Bronchial epithelial cell (primary cell): ENCODE data around the gene BCAR3. TPM values are rescaled to one million over a fixed set of nuclear protein-coding genes. Genes with fewer than 3 reads are reported as not detected.

Source experiments
- DNase-seq: peaks from one replicate; pipeline ENCODE4 v3.0.0-alpha.2; 2010; ENCODE audit warnings: low read depth
- FAIRE-seq: peaks from 2 replicates; lab custom pipeline; 2011; peaks lifted over from hg19 to GRCh38; lab: Jason Lieb, UNC
- H3K27me3 ChIP-seq: 2 replicates; pipeline ENCODE4 v1.5.1; 2011; ENCODE audit warnings: low read length; ENCODE audit not compliant: control insufficient read depth, insufficient read depth
- H3K36me3 ChIP-seq: 2 replicates; pipeline ENCODE4 v1.5.1; 2011; ENCODE audit warnings: low read length; ENCODE audit not compliant: control insufficient read depth, insufficient read depth
- H3K4me3 ChIP-seq: 2 replicates; pipeline ENCODE4 v1.5.1; 2011; ENCODE audit warnings: mild to moderate bottlenecking, low read depth, low read length, control low read depth
- total RNA-seq: library from RNA; depleted of rRNA; stranded (reverse); fragments of >200 nt; gene quantifications from 2 replicates; pipeline ENCODE4 v1.2.1, GENCODE V29; 2014
- TF ChIP-seq, protein P1 (sequence below): IDR thresholded peaks from 2 replicates; pipeline ENCODE4 v1.5.1; 2011; ENCODE audit warnings: mild to moderate bottlenecking, moderate library complexity, low read length, control low read depth, inconsistent platforms; ENCODE audit not compliant: insufficient read depth, severe bottlenecking

The BCAR3 gene
- total RNA-seq, 1 donor from 2014 or later: 69.5 TPM

DNA sequence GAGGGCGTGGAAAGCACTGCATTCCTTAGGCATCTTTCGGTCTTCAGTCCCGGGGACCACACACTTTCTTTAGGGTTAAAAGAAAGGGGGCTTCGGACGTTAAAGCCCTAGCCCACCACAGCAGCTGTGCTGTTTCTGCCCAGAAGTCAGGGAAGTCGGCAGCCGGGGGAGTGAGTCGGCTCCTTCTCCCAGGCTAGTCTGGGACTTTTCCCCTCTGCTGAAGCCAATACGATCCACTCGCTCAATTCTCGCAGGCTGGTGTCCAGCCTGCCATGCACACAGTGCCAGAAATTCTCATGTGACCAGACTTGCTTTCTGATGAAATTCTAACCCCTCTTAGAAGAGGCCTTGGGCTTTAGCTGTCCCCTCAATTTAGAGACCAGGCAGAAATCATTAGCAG lies 67.7 kb downstream of the BCAR3 start:
- TF ChIP-seq, protein P1, sequence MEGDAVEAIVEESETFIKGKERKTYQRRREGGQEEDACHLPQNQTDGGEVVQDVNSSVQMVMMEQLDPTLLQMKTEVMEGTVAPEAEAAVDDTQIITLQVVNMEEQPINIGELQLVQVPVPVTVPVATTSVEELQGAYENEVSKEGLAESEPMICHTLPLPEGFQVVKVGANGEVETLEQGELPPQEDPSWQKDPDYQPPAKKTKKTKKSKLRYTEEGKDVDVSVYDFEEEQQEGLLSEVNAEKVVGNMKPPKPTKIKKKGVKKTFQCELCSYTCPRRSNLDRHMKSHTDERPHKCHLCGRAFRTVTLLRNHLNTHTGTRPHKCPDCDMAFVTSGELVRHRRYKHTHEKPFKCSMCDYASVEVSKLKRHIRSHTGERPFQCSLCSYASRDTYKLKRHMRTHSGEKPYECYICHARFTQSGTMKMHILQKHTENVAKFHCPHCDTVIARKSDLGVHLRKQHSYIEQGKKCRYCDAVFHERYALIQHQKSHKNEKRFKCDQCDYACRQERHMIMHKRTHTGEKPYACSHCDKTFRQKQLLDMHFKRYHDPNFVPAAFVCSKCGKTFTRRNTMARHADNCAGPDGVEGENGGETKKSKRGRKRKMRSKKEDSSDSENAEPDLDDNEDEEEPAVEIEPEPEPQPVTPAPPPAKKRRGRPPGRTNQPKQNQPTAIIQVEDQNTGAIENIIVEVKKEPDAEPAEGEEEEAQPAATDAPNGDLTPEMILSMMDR: no peak
- no peak for DNase-seq
- H3K4me3 ChIP-seq: no peak overlapping the region
- no peaks in the 10 kb centered on the region for H3K27me3 ChIP-seq
- H3K36me3 ChIP-seq: no peaks in the 10 kb centered on the region
- FAIRE-seq: no peak

DNA sequence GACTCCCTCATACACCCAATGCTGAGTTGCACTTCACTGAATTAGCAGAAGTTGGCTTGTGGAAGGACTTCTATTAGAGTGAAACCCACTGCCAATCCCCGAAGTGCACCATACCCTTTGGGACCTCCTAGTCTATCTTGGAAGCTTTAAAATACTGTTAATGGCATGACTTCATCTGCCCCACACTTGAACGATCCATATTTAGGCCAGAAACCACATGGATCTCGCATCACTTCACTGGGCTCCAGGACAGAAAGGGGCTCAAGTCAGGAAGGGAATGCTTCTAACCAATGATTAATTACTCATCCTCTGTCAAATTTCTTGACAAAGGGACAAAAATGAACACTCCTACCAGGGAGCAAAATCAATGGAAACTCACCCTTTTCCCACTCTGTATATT lies 69.1 kb downstream of the BCAR3 start:
- no peaks in the 10 kb centered on the region for H3K36me3 ChIP-seq
- FAIRE-seq: no peak
- H3K4me3 ChIP-seq: no peak overlapping the region
- no peaks in the 10 kb centered on the region for H3K27me3 ChIP-seq
- no peak for DNase-seq
- TF ChIP-seq, protein P1: no peak

DNA sequence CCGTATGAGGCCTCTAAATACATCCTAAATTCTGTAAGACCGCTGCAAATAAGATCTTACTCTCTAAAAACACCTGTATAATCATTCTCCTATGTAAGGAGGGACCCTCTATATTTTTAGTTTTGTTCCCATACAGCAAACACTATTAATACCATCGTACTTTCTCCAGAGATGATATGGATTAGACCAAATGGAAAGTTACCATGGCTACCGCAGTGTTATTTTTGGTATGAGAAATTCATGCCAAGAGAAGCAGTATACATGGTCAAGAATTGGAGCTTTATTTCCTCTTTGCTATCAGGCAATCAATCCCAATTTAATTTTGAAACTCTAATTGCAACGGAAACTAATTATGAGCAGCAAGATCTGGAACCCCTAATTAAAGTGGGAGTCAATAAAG lies 70.0 kb downstream of the BCAR3 start:
- Histone ChIP-seq H3K4me3 (no peak overlapping the region), H3K27me3 (no peaks in the 10 kb centered on the region), H3K36me3 (no peaks in the 10 kb centered on the region)
- TF ChIP-seq, protein P1: no peak
- no peak for FAIRE-seq
- no peak for DNase-seq

DNA sequence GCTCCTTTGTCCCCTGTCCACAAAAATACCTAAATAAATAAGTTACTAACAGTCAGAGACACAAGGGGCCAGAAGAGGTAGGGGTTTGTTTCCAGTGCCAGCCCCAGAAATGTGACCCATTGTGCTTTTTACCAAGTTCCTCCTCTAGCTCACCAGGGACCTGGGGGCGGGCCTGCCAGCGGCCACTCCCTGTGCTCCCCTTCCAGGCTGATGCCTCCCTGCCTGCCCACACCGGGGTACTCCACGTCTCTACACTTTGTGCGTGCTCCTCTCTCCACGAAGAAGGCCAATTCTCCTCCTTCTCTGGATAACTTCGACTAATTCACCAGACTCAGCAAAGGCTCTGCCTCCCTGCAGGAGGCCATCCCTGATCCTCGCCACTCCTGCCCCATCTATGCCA lies 72.1 kb downstream of the BCAR3 start:
- H3K27me3 ChIP-seq: no peaks in the 10 kb centered on the region
- no peaks in the 10 kb centered on the region for H3K36me3 ChIP-seq
- TF ChIP-seq, protein P1: no peak
- DNase-seq: no peak
- no peak overlapping the region for H3K4me3 ChIP-seq
- no peak for FAIRE-seq

DNA sequence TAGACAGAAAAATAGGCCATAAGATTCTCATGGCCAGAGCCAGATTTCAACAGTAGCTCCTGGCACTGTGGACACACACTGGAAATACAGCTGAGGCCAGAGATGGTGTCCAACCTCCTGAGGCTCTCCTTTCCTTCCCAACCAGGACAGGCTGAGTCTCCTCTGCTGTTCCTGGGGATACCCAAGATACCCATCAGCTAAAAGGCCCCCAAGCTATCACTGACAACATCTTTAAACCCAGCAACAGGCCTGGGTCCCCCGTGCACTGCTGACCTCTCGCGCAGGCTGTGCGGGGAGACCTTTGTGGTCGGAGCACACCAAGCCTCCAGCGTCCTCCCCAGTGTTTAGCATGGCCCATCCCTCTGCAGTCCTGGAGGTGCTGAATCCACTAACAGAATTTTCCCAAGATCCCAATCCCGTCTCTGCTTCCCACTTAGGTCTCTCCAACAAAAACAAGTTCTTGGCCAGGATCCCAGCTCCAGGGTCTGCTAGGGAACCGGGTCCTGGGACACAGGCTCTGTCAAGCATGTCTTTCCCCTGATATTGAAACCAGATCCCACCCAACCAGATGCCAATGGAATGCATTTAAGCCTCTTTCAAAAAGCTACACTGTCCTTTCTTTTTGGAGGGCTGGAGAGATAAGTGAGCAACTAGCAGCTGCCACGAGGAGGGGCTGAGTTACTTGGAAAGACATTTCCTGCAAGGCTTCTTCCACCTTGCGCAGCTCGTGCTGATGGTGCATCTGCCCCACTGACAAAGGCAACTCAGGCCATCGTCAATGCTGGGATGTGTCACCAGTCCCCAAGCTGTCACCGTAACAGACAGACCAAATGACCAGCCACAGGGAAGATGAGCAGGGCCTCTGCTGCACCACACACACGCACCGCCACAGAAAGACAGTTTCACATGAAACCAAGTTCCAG lies 73.2 kb downstream of the BCAR3 start:
- H3K27me3 ChIP-seq: no peaks in the 10 kb centered on the region
- H3K36me3 ChIP-seq: no peaks in the 10 kb centered on the region
- TF ChIP-seq, protein P1: no peak
- DNase-seq (no peak), FAIRE-seq (no peak)
- H3K4me3 ChIP-seq: no peak overlapping the region
